Prostate gland (tissue), 2 donors: ENCODE data around the gene SLC23A3. TPM values are rescaled to one million over a fixed set of nuclear protein-coding genes. Genes with fewer than 3 reads are reported as not detected.

ENCODE experiments used
- DNase-seq: peaks from one replicate; pipeline ENCODE4 v3.0.0-alpha.2; 2019; ENCODE audit warnings: low spot score
- H3K27ac ChIP-seq, 2 donors: fragments of 200-600 bp; sonication (generic); 2 replicates each; pipeline ENCODE4 v1.5.1; 2017 to 2019
- H3K27me3 ChIP-seq: fragments of 200-600 bp; sonication (generic); replicated peaks from 2 replicates; pipeline ENCODE4 v1.5.1; 2019; ENCODE audit not compliant: insufficient read depth
- H3K36me3 ChIP-seq, 2 donors: fragments of 200-600 bp; sonication (generic); 1 replicate in 1 of 2; 2 replicates in 1 of 2; pipeline versions ENCODE4 v1.5.1 to v1.8.1; 2017 to 2019
- H3K4me1 ChIP-seq: fragments of 200-600 bp; sonication (generic); replicated peaks from 2 replicates; pipeline ENCODE4 v1.5.1; 2019
- H3K4me3 ChIP-seq, 2 donors: fragments of 200-600 bp; sonication (generic); 2 replicates each; pipeline ENCODE4 v1.5.1; 2017 to 2019
- H3K9me3 ChIP-seq: fragments of 200-600 bp; sonication (generic); 2 replicates; pipeline ENCODE4 v1.5.1; 2017
- CTCF ChIP-seq, 4 experiments: fragments of 200-600 bp in 2 of 4; fragments of 450-650 bp in 2 of 4; sonication (generic) in 2 of 4; IDR thresholded peaks; 1 replicate in 3 of 4; 2 replicates in 1 of 4; pipeline ENCODE4 v1.5.1; 2016 to 2019; ENCODE audit warnings: antibody characterized with exemption in 4 of 4, mild to moderate bottlenecking in 2 of 4, moderate library complexity in 2 of 4
- POLR2A ChIP-seq: fragments of 450-650 bp; IDR thresholded peaks from one replicate; pipeline ENCODE4 v1.6.1; 2016; ENCODE audit warnings: antibody characterized with exemption, mild to moderate bottlenecking
- POLR2AphosphoS5 ChIP-seq: sonication (generic); formaldehyde crosslinking; IDR thresholded peaks from one replicate; pipeline ENCODE4 v1.6.1; 2017; ENCODE audit warnings: antibody characterized with exemption
- WGBS: methylation state at CpG from one replicate; pipeline ENCODE4 v1.1.5; 2018; 5-methylcytosine and 5-hydroxymethylcytosine counted together
- intact Hi-C: fragments of 100-400 bp; cut with DNase I; formaldehyde crosslinking; loops from one replicate; pipeline ENCODE4 v1.14.2; 2022
- total RNA-seq, 2 donors: library from RNA; depleted of rRNA; stranded (reverse); fragments of >200 nt; gene quantifications; one replicate each; pipeline ENCODE4 v1.1.0, GENCODE V29; 2016

The SLC23A3 gene
- total RNA-seq, 2 donors from 2014 or later, result 2.3 to 2.9 TPM

GRCh38 chr2:219173176-219173575 is 3.3 kb upstream of the SLC23A3 start:
- Histone ChIP-seq H3K36me3 (no peaks in the 10 kb centered on the region), H3K27me3 (no peaks in the 10 kb centered on the region), H3K4me3 (no peak overlapping the region), H3K4me1 (peaks cover 6% of the 10 kb centered on the region), H3K27ac (no peak overlapping the region), H3K9me3 (no peaks in the 10 kb centered on the region)
- TF ChIP-seq CTCF (IDR thresholded peaks at IDR 0.05), result no peak
- no peak for TF ChIP-seq POLR2A
- TF ChIP-seq POLR2AphosphoS5, result no peak
- intact Hi-C loops, result loop anchor here (10.0 kb wide), 1 partner anchor 342 kb away; the partner anchor contains the start of gene ASIC4
- 87% methylated on average over 6 of the region's 6 CpGs for WGBS
- no peak for DNase-seq

- peak overlapping the region in 1 of 2 donors; percentile 17 for H3K27ac ChIP-seq
- no peak overlapping the region for H3K4me3 ChIP-seq
- intact Hi-C loops, result loop anchor here (10.0 kb wide), 1 partner anchor 342 kb away; the partner anchor contains the start of gene ASIC4
- H3K9me3 ChIP-seq, result no peaks in the 10 kb centered on the region
- no peak for DNase-seq
- no peaks in the 10 kb centered on the region for H3K27me3 ChIP-seq
- 84% methylated on average over 16 of the region's 16 CpGs for WGBS
- peaks cover 6% of the 10 kb centered on the region for H3K4me1 ChIP-seq
- TF ChIP-seq POLR2A (no peak), CTCF (IDR thresholded peaks at IDR 0.05) (no peak), POLR2AphosphoS5 (no peak)
- no peaks in the 10 kb centered on the region for H3K36me3 ChIP-seq
Measured at GRCh38 chr2:219172231-219173154, 2.7 kb upstream of the SLC23A3 start.

- Histone ChIP-seq H3K27ac (peak overlapping the region; percentile 40 to 42), H3K9me3 (no peaks in the 10 kb centered on the region), H3K4me1 (peaks cover 6% of the 10 kb centered on the region), H3K27me3 (no peaks in the 10 kb centered on the region), H3K4me3 (no peak overlapping the region), H3K36me3 (no peaks in the 10 kb centered on the region)
- intact Hi-C loops, result loop anchor here (10.0 kb wide), 1 partner anchor 344 kb away; the partner anchor contains the start of gene ASIC4
- no peak for TF ChIP-seq POLR2A
- peak; percentile 16 to 68 (median 62) for TF ChIP-seq CTCF (IDR thresholded peaks at IDR 0.05)
- peak; percentile 58 for TF ChIP-seq POLR2AphosphoS5
- WGBS, result 32% methylated on average over 6 of the region's 6 CpGs
- DNase-seq, result peak; percentile 42
Measured at GRCh38 chr2:219171231-219171651, 1.4 kb upstream of the SLC23A3 start.

- intact Hi-C loops, result no loop called here
Measured at GRCh38 chr2:219168932-219169331, 897 bp downstream of the SLC23A3 start.

More at GRCh38 chr2:219168932-219169331, 897 bp downstream of the SLC23A3 start:
- no peaks in the 10 kb centered on the region for H3K4me1 ChIP-seq
- TF ChIP-seq POLR2AphosphoS5 (no peak), CTCF (IDR thresholded peaks at IDR 0.05) (no peak), POLR2A (no peak)
- H3K27me3 ChIP-seq, result no peaks in the 10 kb centered on the region
- DNase-seq, result no peak
- no peak overlapping the region for H3K4me3 ChIP-seq
- H3K27ac ChIP-seq, result no peak overlapping the region
- H3K9me3 ChIP-seq, result no peaks in the 10 kb centered on the region
- H3K36me3 ChIP-seq, result no peaks in the 10 kb centered on the region
